Measurements from ENCODE around the gene RNF34. TPM values are rescaled to one million over a fixed set of nuclear protein-coding genes. Genes with fewer than 3 reads are reported as not detected.
A peak's percentile ranks its signal among the peaks of the same experiment; 100 is the strongest.

The RNF34 gene
- total and polyA plus RNA-seq, 2 of the 8 experiments (the other 6 are each of a cell fraction or from before 2014, with no cell fraction given), result 37.9 to 57.6 TPM

DNA sequence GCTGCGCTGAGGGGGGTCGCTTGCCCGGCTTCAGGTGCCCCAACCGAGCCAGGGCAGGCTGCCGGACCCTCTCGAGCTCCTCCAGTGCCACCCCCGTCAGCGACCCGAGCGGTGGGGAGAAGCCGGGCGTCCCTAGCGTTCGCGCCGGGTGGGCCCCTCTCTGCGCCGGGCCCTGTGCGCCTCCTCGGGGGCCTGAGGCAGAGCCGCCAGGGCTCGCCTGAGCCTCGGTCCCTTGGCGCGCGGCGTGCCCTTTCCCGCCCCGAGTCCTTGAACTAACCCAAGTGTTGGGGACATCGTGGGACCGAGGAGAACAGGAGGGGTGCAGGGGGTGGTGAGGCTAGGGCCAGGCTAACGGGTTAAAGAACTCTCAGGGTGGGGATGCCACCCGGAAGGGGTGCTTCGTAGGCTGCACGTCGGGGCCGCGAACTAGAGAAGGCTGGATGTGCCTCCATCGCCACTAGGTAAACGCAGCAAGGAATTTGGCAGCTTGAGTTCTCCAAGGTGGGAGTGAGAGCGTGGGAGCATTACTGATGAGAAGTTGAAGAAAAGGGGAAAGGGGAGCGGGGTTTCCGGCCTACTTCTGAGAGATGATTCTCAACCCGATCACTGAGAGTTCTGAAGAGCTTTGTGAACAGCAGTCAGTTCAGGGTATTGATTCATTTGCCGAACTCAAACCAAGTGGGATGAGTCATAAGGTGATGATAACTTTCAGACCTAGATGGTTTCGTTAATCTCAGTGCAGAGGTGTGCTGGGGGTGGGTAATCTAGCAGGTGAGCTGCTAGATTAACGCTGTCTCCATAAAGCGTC, 618 bp downstream of the RNF34 start (continued):
- TF ChIP-seq EZH2 (IDR thresholded peaks at IDR 0.05; ENCODE audit: low read depth, low read length, severe bottlenecking) (no peak), RAD21 (IDR thresholded peaks at IDR 0.05 in 1 of 2, conservative IDR thresholded peaks at IDR 0.05 in 1 of 2; ENCODE audit: low read depth in 2 of 2, low read length in 2 of 2) (no peak), TEAD4 (IDR thresholded peaks at IDR 0.05; ENCODE audit: low read depth, low read length) (no peak), SAP30 (IDR thresholded peaks at IDR 0.05; ENCODE audit: insufficient read depth, insufficient replicate concordance, low read length) (peak; percentile 10), KDM4A (IDR thresholded peaks at IDR 0.05; ENCODE audit: low read depth, low read length, severe bottlenecking) (peak; percentile 78), TCF12 (IDR thresholded peaks at IDR 0.05; ENCODE audit: low read depth, low read length) (no peak), KDM5A (IDR thresholded peaks at IDR 0.05; ENCODE audit: low read length) (no peak), CEBPB (IDR thresholded peaks at IDR 0.05; ENCODE audit: low read depth, low read length) (no peak), POLR2AphosphoS5 (IDR thresholded peaks at IDR 0.05; ENCODE audit: low read depth, low read length) (no peak), BCL11A (IDR thresholded peaks at IDR 0.05; ENCODE audit: low read depth in 2 of 2, low read length in 2 of 2) (no peak), CHD1 (IDR thresholded peaks at IDR 0.05; ENCODE audit: low read depth, low read length) (no peak), RFX5 (IDR thresholded peaks at IDR 0.05; ENCODE audit: borderline replicate concordance, low read depth, low read length) (no peak), BACH1 (IDR thresholded peaks at IDR 0.05; ENCODE audit: low read length) (no peak), RBBP5 (IDR thresholded peaks at IDR 0.05; ENCODE audit: borderline replicate concordance, low read depth, low read length) (peak; percentile 70; the same call in 1 of the 2 replicates), HDAC2 (IDR thresholded peaks at IDR 0.05; ENCODE audit: borderline replicate concordance in 1 of 2, low read depth in 2 of 2, low read length in 2 of 2) (no peak), POU5F1 (IDR thresholded peaks at IDR 0.05; ENCODE audit: low read depth, low read length) (no peak), JUND (IDR thresholded peaks at IDR 0.05; ENCODE audit: low read length) (peak; percentile 36; the same call in 1 of the 2 replicates)
- TF ChIP-seq, protein P1, sequence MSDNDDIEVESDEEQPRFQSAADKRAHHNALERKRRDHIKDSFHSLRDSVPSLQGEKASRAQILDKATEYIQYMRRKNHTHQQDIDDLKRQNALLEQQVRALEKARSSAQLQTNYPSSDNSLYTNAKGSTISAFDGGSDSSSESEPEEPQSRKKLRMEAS (IDR thresholded peaks at IDR 0.05), result 0 out of 2 replicates have a peak, but pooled peaks have one; percentile 19
- TF ChIP-seq, protein P2, sequence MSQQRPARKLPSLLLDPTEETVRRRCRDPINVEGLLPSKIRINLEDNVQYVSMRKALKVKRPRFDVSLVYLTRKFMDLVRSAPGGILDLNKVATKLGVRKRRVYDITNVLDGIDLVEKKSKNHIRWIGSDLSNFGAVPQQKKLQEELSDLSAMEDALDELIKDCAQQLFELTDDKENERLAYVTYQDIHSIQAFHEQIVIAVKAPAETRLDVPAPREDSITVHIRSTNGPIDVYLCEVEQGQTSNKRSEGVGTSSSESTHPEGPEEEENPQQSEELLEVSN (IDR thresholded peaks at IDR 0.05), result peak; percentile 52; the same call in 1 of the 2 replicates
